OCI-LY3 (cell line): Measurements from ENCODE around the gene FAAP20.

Experiments used
- H2AFZ ChIP-seq: fragments of 200-600, 300-600 bp; shearing (Covaris generic); 2 replicates; pipeline ENCODE4 v1.6.0; 2014; ENCODE audit warnings: antibody characterized with exemption, low read depth, low read length
- H3K27ac ChIP-seq: fragments of 200-600, 300-600 bp; sonication (generic); 2 replicates; pipeline ENCODE4 v1.5.1; 2014; ENCODE audit warnings: mild to moderate bottlenecking, low read length, moderate library complexity, mixed read lengths
- H3K27me3 ChIP-seq: fragments of 200-600, 300-600 bp; sonication (generic); 2 replicates; pipeline ENCODE4 v1.6.1; 2014; ENCODE audit warnings: low read depth, low read length, mixed read lengths
- H3K36me3 ChIP-seq: fragments of 200-600, 300-600 bp; sonication (generic); replicated peaks from 2 replicates; pipeline ENCODE3; 2014; ENCODE audit warnings: low read depth, low read length, mixed read lengths
- H3K4me1 ChIP-seq: fragments of 300-600, 200-600 bp; sonication (generic); 2 replicates; pipeline ENCODE4 v1.6.1; 2014; ENCODE audit warnings: low read length, mixed read lengths
- H3K4me2 ChIP-seq: fragments of 200-600, 300-600 bp; sonication (generic); 2 replicates; pipeline ENCODE4 v1.6.1; 2014; ENCODE audit warnings: low read length, mixed read lengths
- H3K4me3 ChIP-seq: fragments of 300-600, 200-600 bp; sonication (generic); 2 replicates; pipeline ENCODE4 v1.5.1; 2014; ENCODE audit warnings: antibody characterized with exemption, mild to moderate bottlenecking, low read length, moderate library complexity
- H3K79me2 ChIP-seq: fragments of 300-600, 200-600 bp; shearing (Covaris generic); 2 replicates; pipeline ENCODE4 v1.6.1; 2014; ENCODE audit warnings: mild to moderate bottlenecking, low read length, mixed read lengths
- H3K9ac ChIP-seq: fragments of 300-600, 200-600 bp; shearing (Covaris generic); 2 replicates; pipeline ENCODE4 v1.6.0; 2014; ENCODE audit warnings: mild to moderate bottlenecking, low read length, moderate library complexity
- H3K9me3 ChIP-seq: fragments of 200-600, 300-600 bp; shearing (Covaris generic); 2 replicates; pipeline ENCODE4 v1.6.1; 2014; ENCODE audit warnings: low read length, mixed read lengths; ENCODE audit not compliant: insufficient read depth
- H4K20me1 ChIP-seq: fragments of 200-600, 300-600 bp; sonication (generic); 2 replicates; pipeline ENCODE4 v1.6.1; 2016; ENCODE audit warnings: low read length, mixed read lengths; ENCODE audit not compliant: insufficient read depth
- CTCF ChIP-seq: fragments of 200-600, 300-600 bp; sonication (generic); IDR thresholded peaks from 2 replicates; pipeline ENCODE4 v1.5.1; 2014; ENCODE audit warnings: antibody characterized with exemption, low read length, low read depth
- EZH2phosphoT487 ChIP-seq: fragments of 200-600 bp; shearing (Covaris generic); IDR thresholded peaks from 2 replicates; pipeline ENCODE4 v1.6.1; 2018; ENCODE audit warnings: antibody characterized with exemption, mixed run types, low read depth

FAAP20 gene

GRCh38 chr1:2215329-2215728 is 20.8 kb upstream of the FAAP20 start:
- no peaks in the 10 kb centered on the region for H4K20me1 ChIP-seq
- no peak overlapping the region for H3K4me2 ChIP-seq
- H3K9ac ChIP-seq: no peak overlapping the region
- no peaks in the 10 kb centered on the region for H3K4me1 ChIP-seq
- no peaks in the 10 kb centered on the region for H3K27me3 ChIP-seq
- H3K9me3 ChIP-seq: peaks cover 6% of the 10 kb centered on the region; the same call in 1 of the 2 replicates
- no peak overlapping the region for H2AFZ ChIP-seq
- no peaks in the 10 kb centered on the region for H3K79me2 ChIP-seq
- H3K27ac ChIP-seq: no peak overlapping the region
- TF ChIP-seq EZH2phosphoT487 (no peak), CTCF (no peak)
- H3K4me3 ChIP-seq: no peak overlapping the region
- no peaks in the 10 kb centered on the region for H3K36me3 ChIP-seq

DNA sequence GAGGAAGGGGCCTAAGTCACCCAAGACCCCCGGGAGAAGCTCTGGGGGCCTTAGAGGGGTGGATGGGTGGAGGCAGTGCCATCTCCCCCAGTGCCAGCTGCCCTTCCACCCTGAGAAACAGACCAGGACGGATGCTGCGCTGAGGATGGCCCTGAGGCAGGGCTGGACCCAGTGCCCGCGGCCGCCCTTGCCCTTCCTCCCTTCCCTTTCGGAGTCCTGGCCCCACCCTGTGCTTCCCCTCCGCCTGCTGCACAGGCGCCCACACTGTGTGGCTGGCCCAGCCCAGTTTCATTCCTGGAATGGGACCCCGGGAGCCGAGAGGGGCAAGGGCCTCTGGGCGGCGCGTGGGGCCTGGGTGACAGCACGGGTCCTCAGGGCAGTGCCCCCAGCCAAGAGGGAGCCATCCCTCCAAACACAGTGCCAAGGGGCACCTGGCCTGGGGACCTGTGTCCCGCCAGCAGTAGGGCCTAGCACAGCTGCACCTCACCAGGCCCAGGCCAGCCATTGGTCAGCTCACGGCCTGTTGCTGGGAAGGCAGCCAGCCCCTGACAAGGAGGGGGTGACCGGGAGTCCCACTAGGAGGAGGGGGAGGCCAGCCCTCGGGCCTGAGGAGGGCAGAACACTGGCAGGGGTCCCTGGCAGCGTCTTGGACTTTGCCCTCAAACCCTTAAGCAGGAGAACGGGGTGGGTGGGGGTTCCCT is 20.1 kb upstream of the FAAP20 start:
- Histone ChIP-seq H3K4me2 (no peak overlapping the region), H3K4me1 (no peaks in the 10 kb centered on the region), H3K4me3 (no peak overlapping the region), H3K9me3 (peaks cover 6% of the 10 kb centered on the region; the same call in 1 of the 2 replicates), H3K27me3 (no peaks in the 10 kb centered on the region), H3K27ac (no peak overlapping the region), H3K79me2 (no peaks in the 10 kb centered on the region), H3K36me3 (no peaks in the 10 kb centered on the region), H3K9ac (no peak overlapping the region), H2AFZ (no peak overlapping the region), H4K20me1 (no peaks in the 10 kb centered on the region)
- TF ChIP-seq EZH2phosphoT487 (no peak), CTCF (no peak)

GRCh38 chr1:2213576-2214505 is 19.3 kb upstream of the FAAP20 start:
- Histone ChIP-seq H3K4me2 (no peak overlapping the region), H3K4me1 (no peaks in the 10 kb centered on the region), H3K79me2 (no peaks in the 10 kb centered on the region), H3K36me3 (no peaks in the 10 kb centered on the region), H3K9me3 (peaks cover 3% of the 10 kb centered on the region; the same call in 1 of the 2 replicates), H3K9ac (no peak overlapping the region), H3K27me3 (no peaks in the 10 kb centered on the region), H3K4me3 (no peak overlapping the region), H2AFZ (no peak overlapping the region), H3K27ac (no peak overlapping the region), H4K20me1 (no peaks in the 10 kb centered on the region)
- TF ChIP-seq EZH2phosphoT487 (no peak), CTCF (no peak)
